Thyroid gland (tissue), 4 donors: ENCODE data around the gene MLLT1.

Experiments used
- CTCF ChIP-seq, 6 experiments: fragments of 200-600 bp in 3 of 6; fragments of 450-650 bp in 3 of 6; sonication (generic) in 3 of 6; IDR thresholded peaks; one replicate each; pipeline ENCODE4 v1.5.1; 2016 to 2019; ENCODE audit warnings: antibody characterized with exemption in 6 of 6, mild to moderate bottlenecking in 2 of 6, inconsistent platforms in 1 of 6, moderate library complexity in 1 of 6
- POLR2A ChIP-seq, 2 donors: fragments of 450-650 bp; IDR thresholded peaks; one replicate each; pipeline ENCODE4 v1.6.1; 2017; ENCODE audit warnings: antibody characterized with exemption in 2 of 2, mild to moderate bottlenecking in 2 of 2, moderate library complexity in 1 of 2

GRCh38 chr19:6199240-6199994, 80.4 kb downstream of the MLLT1 start:
- peak in 5 of 6 experiments; percentile 22 to 63 (median 53) for TF ChIP-seq CTCF (IDR thresholded peaks at IDR 0.05)
- peak in 1 of 2 donors; percentile 19 for TF ChIP-seq POLR2A (IDR thresholded peaks at IDR 0.05)
